Hepatic stellate cell (primary cell): ENCODE data around the gene RPUSD1.
"Not testable (repeated sequence)": the region's sequence is repeated elsewhere in the genome, so short reads cannot be mapped to it uniquely, and the experiment has no call there.

Source experiments
- DNase-seq: peaks from one replicate; pipeline ENCODE4 v3.0.0; 2011; ENCODE audit warnings: low spot score

Gene RPUSD1

GRCh38 chr16:787978-788398 is at the start of gene RPUSD1:
Gene RPUSD1, minus strand, starts transcription at chr16:788381. Its CDS starts 644 bp downstream, at chr16:787737.
- DNase-seq: no peak

- not testable (repeated sequence) for DNase-seq
Observed at GRCh38 chr16:836822-837221, 48.6 kb upstream of the RPUSD1 start.

- no peak for DNase-seq
Observed at GRCh38 chr16:836221-836620, 48.0 kb upstream of the RPUSD1 start.

GRCh38 chr16:835373-835772 is 47.2 kb upstream of the RPUSD1 start:
- DNase-seq: no peak

GRCh38 chr16:833411-833810 is 45.2 kb upstream of the RPUSD1 start:
- DNase-seq: no peak

GRCh38 chr16:832652-833336 is 44.6 kb upstream of the RPUSD1 start:
- no peak for DNase-seq

- no peak for DNase-seq
Observed at GRCh38 chr16:831571-832413, 43.6 kb upstream of the RPUSD1 start.

GRCh38 chr16:830871-831570 is 42.8 kb upstream of the RPUSD1 start:
- DNase-seq: no peak

GRCh38 chr16:830107-830870 is 42.1 kb upstream of the RPUSD1 start:
- no peak for DNase-seq

- DNase-seq: no peak
Observed at GRCh38 chr16:828891-829290, 40.7 kb upstream of the RPUSD1 start.

GRCh38 chr16:827513-827912 is 39.3 kb upstream of the RPUSD1 start:
- no peak for DNase-seq

- DNase-seq: peak; percentile 42
Observed at GRCh38 chr16:825341-826061, 37.3 kb upstream of the RPUSD1 start.

- DNase-seq: no peak
Observed at GRCh38 chr16:824601-825000, 36.4 kb upstream of the RPUSD1 start.

- DNase-seq: no peak
Observed at GRCh38 chr16:824194-824593, 36.0 kb upstream of the RPUSD1 start.

- DNase-seq: no peak
Observed at GRCh38 chr16:822909-823297, 34.7 kb upstream of the RPUSD1 start.

- no peak for DNase-seq
Observed at GRCh38 chr16:822174-822908, 34.2 kb upstream of the RPUSD1 start.

- no peak for DNase-seq
Observed at GRCh38 chr16:821751-822150, 33.6 kb upstream of the RPUSD1 start.

GRCh38 chr16:820748-821147 is 32.6 kb upstream of the RPUSD1 start:
- DNase-seq: no peak

- not testable (repeated sequence) for DNase-seq
Observed at GRCh38 chr16:820044-820408, 31.8 kb upstream of the RPUSD1 start.

GRCh38 chr16:819336-820043 is 31.3 kb upstream of the RPUSD1 start:
- no peak for DNase-seq
